Epithelial cell of proximal tubule (primary cell): Measurements from ENCODE around the gene LIPC. TPM values are rescaled to one million over a fixed set of nuclear protein-coding genes. Genes with fewer than 3 reads are reported as not detected.
A peak's percentile ranks its signal among the peaks of the same experiment; 100 is the strongest.

Experiments used
- DNase-seq: peaks from one replicate; pipeline ENCODE4 v3.0.0-alpha.2; 2011; ENCODE audit warnings: low read depth
- H3K4me3 ChIP-seq: 2 replicates; pipeline ENCODE4 v1.5.1; 2011; ENCODE audit warnings: low read depth, mild to moderate bottlenecking, low read length
- CTCF ChIP-seq: conservative IDR thresholded peaks from 2 replicates; pipeline ENCODE4 v1.5.1; 2012; ENCODE audit warnings: low read depth, mild to moderate bottlenecking, low read length
- total RNA-seq: library from RNA; depleted of rRNA; stranded (reverse); fragments of >200 nt; gene quantifications from 2 replicates; pipeline ENCODE4 v1.2.3, GENCODE V29; 2015

The LIPC gene
- total RNA-seq, 1 donor from 2014 or later, result 12.9 TPM

GRCh38 chr15:58527573-58528187 is 95.9 kb downstream of the LIPC start:
- no peak for TF ChIP-seq CTCF
- no peak for DNase-seq
- H3K4me3 ChIP-seq, result no peak overlapping the region

- TF ChIP-seq CTCF, result no peak
- DNase-seq, result peak; percentile 93
- H3K4me3 ChIP-seq, result no peak overlapping the region
These were observed 96.5 kb downstream of the LIPC start for GRCh38 chr15:58528188-58528870.

GRCh38 chr15:58529041-58529440 is 97.2 kb downstream of the LIPC start:
- TF ChIP-seq CTCF, result no peak
- DNase-seq, result no peak
- H3K4me3 ChIP-seq, result no peak overlapping the region

GRCh38 chr15:58530056-58530590 is 98.3 kb downstream of the LIPC start:
- no peak overlapping the region for H3K4me3 ChIP-seq
- no peak for TF ChIP-seq CTCF
- DNase-seq, result no peak

- H3K4me3 ChIP-seq, result no peak overlapping the region
- DNase-seq, result no peak
- TF ChIP-seq CTCF, result no peak
These were observed 100.3 kb downstream of the LIPC start for GRCh38 chr15:58532126-58532525.

GRCh38 chr15:58534556-58534955 is 102.8 kb downstream of the LIPC start:
- TF ChIP-seq CTCF, result no peak
- DNase-seq, result no peak

More at GRCh38 chr15:58534556-58534955, 102.8 kb downstream of the LIPC start:
- no peak overlapping the region for H3K4me3 ChIP-seq
